Mesenchymal stem cell (in vitro differentiated cells and primary cell): Measurements from ENCODE around the gene VPS51.

Source experiments
- DNase-seq: peaks from one replicate; pipeline ENCODE4 v3.0.0-alpha.2; 2013
- H2AFZ ChIP-seq: one replicate; pipeline ENCODE4 v1.6.1; 2013; ENCODE audit warnings: low read depth, mild to moderate bottlenecking, control low read depth, inconsistent platforms, low read length, moderate library complexity
- H2AK5ac ChIP-seq: 2 replicates; pipeline ENCODE4 v1.6.1; 2013; ENCODE audit warnings: low read length, moderate library complexity, mild to moderate bottlenecking, inconsistent platforms; ENCODE audit not compliant: severe bottlenecking
- H2BK120ac ChIP-seq: one replicate; pipeline ENCODE4 v1.6.1; 2013; ENCODE audit warnings: low read depth, mild to moderate bottlenecking, inconsistent platforms, low read length, moderate library complexity
- H2BK12ac ChIP-seq, 2 experiments: one replicate each; pipeline ENCODE4 v1.6.1; 2013; ENCODE audit warnings: inconsistent platforms in 2 of 2, low read length in 2 of 2, mild to moderate bottlenecking in 2 of 2, moderate library complexity in 2 of 2, control low read depth in 1 of 2
- H2BK15ac ChIP-seq: one replicate; pipeline ENCODE4 v1.6.1; 2013; ENCODE audit warnings: mild to moderate bottlenecking, low read depth, inconsistent platforms; ENCODE audit not compliant: poor library complexity, severe bottlenecking
- H2BK5ac ChIP-seq: 2 replicates; pipeline ENCODE4 v1.6.1; 2013; ENCODE audit warnings: low read depth, mild to moderate bottlenecking, low read length, control low read depth, inconsistent platforms; ENCODE audit not compliant: poor library complexity, severe bottlenecking
- H3K14ac ChIP-seq, 2 experiments: one replicate each; pipeline ENCODE4 v1.6.1; 2013; ENCODE audit warnings: inconsistent platforms in 2 of 2, low read length in 2 of 2, control low read depth in 1 of 2, mild to moderate bottlenecking in 1 of 2, moderate library complexity in 1 of 2
- H3K18ac ChIP-seq, 2 experiments: one replicate each; pipeline ENCODE4 v1.6.1; 2013; ENCODE audit warnings: inconsistent platforms in 2 of 2, low read length in 2 of 2, control low read depth in 1 of 2, low read depth in 1 of 2, mild to moderate bottlenecking in 1 of 2
- H3K23ac ChIP-seq, 2 experiments: one replicate each; pipeline ENCODE4 v1.6.1; 2013; ENCODE audit warnings: inconsistent platforms in 2 of 2, low read length in 2 of 2, mild to moderate bottlenecking in 2 of 2, moderate library complexity in 2 of 2, control low read depth in 1 of 2
- H3K27ac ChIP-seq: 2 replicates; pipeline ENCODE4 v1.5.1; 2013; ENCODE audit warnings: mild to moderate bottlenecking, moderate library complexity, low read length, control low read depth, inconsistent platforms; ENCODE audit not compliant: poor library complexity, severe bottlenecking
- H3K27me3 ChIP-seq, 2 experiments: 2 replicates each; pipeline versions ENCODE4 v1.6.1 to v1.7.0; 2013; ENCODE audit warnings: low read length in 2 of 2, mild to moderate bottlenecking in 2 of 2, moderate library complexity in 2 of 2, control low read depth in 1 of 2, inconsistent platforms in 1 of 2; ENCODE audit not compliant: control insufficient read depth in 1 of 2, insufficient read depth in 1 of 2
- H3K36me3 ChIP-seq, 2 experiments: 2 replicates each; pipeline versions ENCODE4 v1.6.1 to v1.7.0; 2013; ENCODE audit warnings: low read length in 2 of 2, control low read depth in 1 of 2, inconsistent platforms in 1 of 2, low read depth in 1 of 2, mild to moderate bottlenecking in 1 of 2; ENCODE audit not compliant: insufficient read depth in 2 of 2, control insufficient read depth in 1 of 2
- H3K4ac ChIP-seq, 2 experiments: one replicate each; pipeline ENCODE4 v1.6.1; 2013; ENCODE audit warnings: inconsistent platforms in 2 of 2, low read length in 2 of 2, mild to moderate bottlenecking in 2 of 2, moderate library complexity in 2 of 2, control low read depth in 1 of 2, low read depth in 1 of 2
- H3K4me1 ChIP-seq: 2 replicates; pipeline ENCODE4 v1.6.1; 2013; ENCODE audit warnings: low read depth, low read length, control low read depth; ENCODE audit not compliant: control insufficient read depth, insufficient read depth
- H3K4me2 ChIP-seq: 2 replicates; pipeline ENCODE4 v1.6.1; 2013; ENCODE audit warnings: low read length, mild to moderate bottlenecking, inconsistent platforms; ENCODE audit not compliant: poor library complexity, severe bottlenecking
- H3K4me3 ChIP-seq, 2 experiments: 2 replicates each; pipeline versions ENCODE4 v1.5.1 to v1.7.0; 2013; ENCODE audit warnings: low read length in 2 of 2, mild to moderate bottlenecking in 2 of 2, control low read depth in 1 of 2, low read depth in 1 of 2; ENCODE audit not compliant: insufficient read depth in 1 of 2
- H3K79me1 ChIP-seq: replicated peaks from 2 replicates; pipeline ENCODE4 v1.6.1; 2013; ENCODE audit warnings: mild to moderate bottlenecking, control low read depth, low read length, inconsistent platforms; ENCODE audit not compliant: poor library complexity, severe bottlenecking
- H3K9ac ChIP-seq: 2 replicates; pipeline ENCODE4 v1.7.0; 2013; ENCODE audit warnings: mild to moderate bottlenecking, low read length, moderate library complexity
- H3K9me3 ChIP-seq: 2 replicates; pipeline ENCODE4 v1.7.0; 2013; ENCODE audit warnings: mild to moderate bottlenecking, low read length; ENCODE audit not compliant: control insufficient read depth
- H4K8ac ChIP-seq: one replicate; pipeline ENCODE4 v1.6.1; 2013; ENCODE audit warnings: inconsistent platforms, mild to moderate bottlenecking, low read length, moderate library complexity
- H4K91ac ChIP-seq: one replicate; pipeline ENCODE4 v1.6.1; 2013; ENCODE audit warnings: mild to moderate bottlenecking, low read length, inconsistent platforms
- WGBS: methylation state at CpG from one replicate; pipeline ENCODE4 v1.1.7; 2013; ENCODE audit warnings: mixed read lengths; 5-methylcytosine and 5-hydroxymethylcytosine counted together

The VPS51 gene

DNA sequence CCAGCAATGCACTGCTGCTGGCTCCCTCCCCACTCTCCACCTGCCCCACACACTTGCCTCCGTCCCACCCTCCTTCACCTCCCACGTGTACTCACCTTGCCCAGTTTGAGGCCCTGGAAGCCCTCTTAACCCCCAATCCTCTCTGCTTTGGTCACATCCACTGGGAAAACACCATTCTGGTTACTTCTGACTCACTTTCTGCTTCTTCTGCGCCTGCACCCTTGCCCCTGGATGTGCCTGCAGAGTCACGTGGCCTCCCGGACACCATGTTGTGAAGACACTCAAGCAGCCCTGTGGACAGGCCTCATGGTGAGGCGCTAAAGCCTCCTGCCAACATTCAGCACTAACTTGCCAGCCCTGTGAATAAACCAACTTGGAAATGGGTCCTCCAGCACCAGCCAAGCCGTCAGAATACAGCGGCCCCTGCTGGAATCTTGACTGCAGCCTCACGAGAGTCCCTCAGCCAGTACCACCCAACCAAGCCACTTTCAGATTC is 35.1 kb upstream of the VPS51 start:
- H3K79me1 ChIP-seq: no peaks in the 10 kb centered on the region
- no peak overlapping the region for H3K27ac ChIP-seq
- H3K9ac ChIP-seq: no peak overlapping the region
- H3K9me3 ChIP-seq: no peaks in the 10 kb centered on the region
- H2AK5ac ChIP-seq: no peak overlapping the region
- no peak overlapping the region for H3K4ac ChIP-seq
- no peak overlapping the region for H2BK120ac ChIP-seq
- no peak overlapping the region for H3K14ac ChIP-seq
- no peak overlapping the region for H3K23ac ChIP-seq
- no peak overlapping the region for H4K8ac ChIP-seq
- peaks cover 3 to 17% of the 10 kb centered on the region in 2 experiments for H3K27me3 ChIP-seq
- no peak overlapping the region for H3K18ac ChIP-seq
- WGBS: 63% methylated on average over 9 of the region's 9 CpGs
- no peaks in the 10 kb centered on the region for H3K36me3 ChIP-seq
- no peak for DNase-seq
- H2BK15ac ChIP-seq: no peak overlapping the region
- H2AFZ ChIP-seq: no peak overlapping the region
- H3K4me3 ChIP-seq: no peak overlapping the region
- no peak overlapping the region for H2BK5ac ChIP-seq
- no peak overlapping the region for H4K91ac ChIP-seq
- no peak overlapping the region for H3K4me2 ChIP-seq
- no peak overlapping the region for H2BK12ac ChIP-seq
- H3K4me1 ChIP-seq: peaks cover 1% of the 10 kb centered on the region

DNA sequence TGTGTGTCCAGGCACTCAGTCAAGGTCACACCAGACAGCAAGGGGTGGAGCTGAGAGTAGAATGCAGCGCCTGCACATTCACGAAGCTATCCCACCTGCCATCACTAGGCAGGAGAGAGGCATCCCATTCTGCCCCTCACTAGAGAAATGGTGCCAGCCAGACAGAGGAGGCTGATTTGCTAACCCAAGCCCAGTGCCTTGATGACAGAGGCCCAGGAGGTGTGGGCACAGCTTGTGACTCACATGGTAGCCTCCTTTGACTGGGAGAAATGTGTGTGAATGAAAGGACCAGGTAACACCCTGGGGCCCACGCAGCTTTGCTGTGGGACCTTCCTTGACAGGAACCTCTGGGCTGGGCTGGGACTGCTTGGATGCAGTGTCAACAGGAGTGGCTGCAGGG is 32.5 kb upstream of the VPS51 start:
- Histone ChIP-seq H2BK12ac (no peak overlapping the region), H3K4me1 (peaks cover under 1% of the 10 kb centered on the region), H2AK5ac (no peak overlapping the region), H3K23ac (no peak overlapping the region), H3K4me2 (no peak overlapping the region), H3K9me3 (no peaks in the 10 kb centered on the region), H3K27me3 (peaks cover 3 to 22% of the 10 kb centered on the region in 2 experiments), H3K36me3 (no peaks in the 10 kb centered on the region), H3K79me1 (no peaks in the 10 kb centered on the region), H2BK5ac (no peak overlapping the region), H3K4me3 (no peak overlapping the region), H2AFZ (no peak overlapping the region), H3K18ac (no peak overlapping the region), H3K4ac (no peak overlapping the region), H3K14ac (no peak overlapping the region), H3K9ac (no peak overlapping the region), H3K27ac (no peak overlapping the region), H2BK15ac (no peak overlapping the region), H4K91ac (no peak overlapping the region), H4K8ac (no peak overlapping the region), H2BK120ac (no peak overlapping the region)
- WGBS: 87% methylated on average over 3 of the region's 3 CpGs
- DNase-seq: no peak

DNA sequence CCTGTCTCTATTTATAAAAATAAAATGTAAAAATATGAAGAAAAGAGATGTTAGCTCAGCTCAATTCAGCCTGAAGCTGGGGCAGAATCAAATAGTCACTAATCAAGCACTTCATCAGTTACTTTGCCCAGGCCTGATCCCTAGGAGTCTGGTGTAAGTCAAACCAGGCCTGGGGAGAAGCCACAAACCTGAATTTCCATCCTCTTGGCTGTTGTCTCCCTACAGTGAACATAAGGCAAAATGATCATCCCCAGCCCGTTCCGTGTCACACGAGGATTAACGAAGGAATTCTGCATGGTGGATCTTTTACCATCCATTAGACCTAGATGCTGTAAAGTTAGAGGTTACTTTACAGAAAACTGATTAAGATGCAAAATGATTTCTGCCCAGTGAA is 31.2 kb upstream of the VPS51 start:
- no peak overlapping the region for H4K8ac ChIP-seq
- H2BK12ac ChIP-seq: no peak overlapping the region
- no peak overlapping the region for H4K91ac ChIP-seq
- no peaks in the 10 kb centered on the region for H3K36me3 ChIP-seq
- no peaks in the 10 kb centered on the region for H3K4me1 ChIP-seq
- no peak overlapping the region for H2AK5ac ChIP-seq
- no peak overlapping the region for H2BK120ac ChIP-seq
- H2BK15ac ChIP-seq: no peak overlapping the region
- H2BK5ac ChIP-seq: no peak overlapping the region
- no peaks in the 10 kb centered on the region for H3K79me1 ChIP-seq
- H3K27me3 ChIP-seq: peaks cover 3 to 16% of the 10 kb centered on the region in 2 experiments
- H3K23ac ChIP-seq: no peak overlapping the region
- WGBS: 96% methylated on average over 4 of the region's 4 CpGs
- no peak overlapping the region for H3K14ac ChIP-seq
- H3K9ac ChIP-seq: no peak overlapping the region
- no peak overlapping the region for H3K4me3 ChIP-seq
- no peak overlapping the region for H3K4ac ChIP-seq
- no peak overlapping the region for H3K18ac ChIP-seq
- H3K4me2 ChIP-seq: no peak overlapping the region
- DNase-seq: no peak
- no peaks in the 10 kb centered on the region for H3K9me3 ChIP-seq
- no peak overlapping the region for H3K27ac ChIP-seq
- no peak overlapping the region for H2AFZ ChIP-seq

DNA sequence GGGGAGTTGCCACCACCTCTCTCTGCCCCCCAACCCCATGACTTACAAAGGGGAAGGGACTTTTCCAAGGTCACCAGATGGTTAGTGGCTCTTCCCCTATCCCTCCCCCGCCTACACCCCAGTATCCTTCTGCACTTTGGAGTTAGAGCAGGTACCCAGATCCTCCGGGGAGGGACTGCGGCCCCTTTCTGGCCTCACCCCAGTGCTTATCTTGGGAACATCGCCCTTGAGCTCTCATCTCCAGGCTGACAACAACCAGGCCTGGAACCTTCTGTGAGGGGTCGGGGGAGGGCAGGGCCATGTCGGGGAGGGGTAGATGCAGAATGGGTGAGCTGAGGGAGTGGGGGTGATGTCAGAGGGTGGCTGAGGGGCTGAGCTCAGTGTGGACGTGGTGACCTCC is 30.2 kb upstream of the VPS51 start:
- H3K14ac ChIP-seq: no peak overlapping the region
- no peak overlapping the region for H4K8ac ChIP-seq
- H3K4me1 ChIP-seq: no peaks in the 10 kb centered on the region
- no peak overlapping the region for H4K91ac ChIP-seq
- H3K79me1 ChIP-seq: no peaks in the 10 kb centered on the region
- H3K18ac ChIP-seq: no peak overlapping the region
- H3K27ac ChIP-seq: no peak overlapping the region
- no peak overlapping the region for H2BK5ac ChIP-seq
- no peaks in the 10 kb centered on the region for H3K9me3 ChIP-seq
- H2BK12ac ChIP-seq: no peak overlapping the region
- no peak overlapping the region for H2BK120ac ChIP-seq
- no peak overlapping the region for H3K9ac ChIP-seq
- H3K4me3 ChIP-seq: no peak overlapping the region
- H2BK15ac ChIP-seq: no peak overlapping the region
- no peaks in the 10 kb centered on the region for H3K36me3 ChIP-seq
- no peak overlapping the region for H3K4ac ChIP-seq
- H3K4me2 ChIP-seq: no peak overlapping the region
- no peak overlapping the region for H3K23ac ChIP-seq
- DNase-seq: no peak
- no peak overlapping the region for H2AK5ac ChIP-seq
- H2AFZ ChIP-seq: no peak overlapping the region
- peaks cover 3 to 12% of the 10 kb centered on the region in 2 experiments for H3K27me3 ChIP-seq
- WGBS: 69% methylated on average over 7 of the region's 7 CpGs
